ENCODE measurements around the gene CLDN3. TPM values are rescaled to one million over a fixed set of nuclear protein-coding genes. Genes with fewer than 3 reads are reported as not detected.

CLDN3 gene
- total and polyA plus RNA-seq, 2 of the 4 experiments (the other 2 are of a cell fraction): 0.12 to 0.18 TPM

GRCh38 chr7:73762659-73762999 is 7.4 kb downstream of the CLDN3 start:
- Histone ChIP-seq H3K9me1 (ENCODE audit: insufficient read depth, low read length) (no peaks in the 10 kb centered on the region), H2BK5ac (ENCODE audit: low read depth, low read length, poor library complexity, severe bottlenecking) (no peak overlapping the region), H3K9me3 (ENCODE audit: control insufficient read depth, insufficient read depth, low read length) (no peaks in the 10 kb centered on the region), H3K4ac (ENCODE audit: low read depth, low read length) (no peak overlapping the region), H3K4me2 (ENCODE audit: low read depth, low read length) (no peak overlapping the region), H3K27ac (ENCODE audit: insufficient read depth, low read length) (no peak overlapping the region), H4K20me1 (ENCODE audit: insufficient read depth, low read length) (no peaks in the 10 kb centered on the region), H3K9ac (ENCODE audit: low read depth, low read length) (no peak overlapping the region), H3K36me3 (ENCODE audit: control insufficient read depth, insufficient read depth, low read length) (no peaks in the 10 kb centered on the region), H4K91ac (ENCODE audit: insufficient read depth, low read depth, low read length) (no peak overlapping the region), H3K4me1 (ENCODE audit: control insufficient read depth, insufficient read depth, low read length) (no peaks in the 10 kb centered on the region), H2BK120ac (ENCODE audit: low read depth, low read length) (no peak overlapping the region), H4K5ac (ENCODE audit: low read depth, low read length) (no peak overlapping the region), H3K27me3 (ENCODE audit: control insufficient read depth, insufficient read depth, low read length) (peaks cover 4% of the 10 kb centered on the region), H2AFZ (replicated peaks; ENCODE audit: low read length, poor library complexity) (no peak overlapping the region), H3K14ac (replicated peaks; ENCODE audit: low read depth, low read length) (no peak overlapping the region), H2BK15ac (ENCODE audit: low read depth, low read length) (no peak overlapping the region), H2AK5ac (ENCODE audit: low read depth, low read length) (no peak overlapping the region), H2BK20ac (ENCODE audit: low read depth, low read length) (no peak overlapping the region), H3K18ac (ENCODE audit: low read depth, low read length) (no peak overlapping the region), H3K56ac (ENCODE audit: extremely low read depth, insufficient read depth, low read length) (no peak overlapping the region), H3K79me1 (ENCODE audit: low read depth in 1 of 2, low read length in 2 of 2) (no peaks in the 10 kb centered on the region), H3K23ac (ENCODE audit: low read depth, low read length) (no peak overlapping the region), H3K4me3 (ENCODE audit: insufficient read depth, low read depth, low read length) (no peak overlapping the region), H4K8ac (ENCODE audit: low read depth in 2 of 2, low read length in 2 of 2) (no peak overlapping the region), H2AK9ac (replicated peaks; ENCODE audit: low read depth, low read length, poor library complexity) (no peak overlapping the region)
- BruUV-seq (replicated peaks): no TSS peak
- WGBS, 2 experiments (ENCODE audit: extremely low coverage in 2 of 2, insufficient read length in 1 of 2): 85% methylated on average over 1 of the region's 1 CpG; no CpG with 5 or more reads in 1 of the 2 experiments
- TF ChIP-seq USF2 (IDR thresholded peaks at IDR 0.05; ENCODE audit: low read depth, low read length): no peak
- no peak for TF ChIP-seq NFE2L2 (IDR thresholded peaks at IDR 0.05; ENCODE audit: low read depth, low read length)
- no peak for TF ChIP-seq CEBPB (IDR thresholded peaks at IDR 0.05; ENCODE audit: low read depth, low read length)
- TF ChIP-seq MAFK (IDR thresholded peaks at IDR 0.05; ENCODE audit: low read depth, low read length): no peak
- TF ChIP-seq RFX5 (IDR thresholded peaks at IDR 0.05; ENCODE audit: low read depth, low read length): no peak
- TF ChIP-seq RCOR1 (IDR thresholded peaks at IDR 0.05; ENCODE audit: insufficient replicate concordance, low read length): no peak
- no peak for TF ChIP-seq BHLHE40 (IDR thresholded peaks at IDR 0.05; ENCODE audit: low read depth, low read length)
- TF ChIP-seq MAZ (IDR thresholded peaks at IDR 0.05; ENCODE audit: borderline replicate concordance, low read depth, low read length): no peak
- TF ChIP-seq MXI1 (IDR thresholded peaks at IDR 0.05; ENCODE audit: borderline replicate concordance, low read depth, low read length): no peak
- no peak for TF ChIP-seq FOS (IDR thresholded peaks at IDR 0.05; ENCODE audit: low read depth, low read length)
- TF ChIP-seq POLR2A (IDR thresholded peaks at IDR 0.05; ENCODE audit: low read depth, low read length): no peak
- TF ChIP-seq SMC3 (IDR thresholded peaks at IDR 0.05; ENCODE audit: low read depth, low read length): no peak
- TF ChIP-seq CHD1 (IDR thresholded peaks at IDR 0.05; ENCODE audit: low read depth, low read length): no peak
- TF ChIP-seq RAD21 (IDR thresholded peaks at IDR 0.05; ENCODE audit: low read length): no peak
- no peak for TF ChIP-seq ELK1 (IDR thresholded peaks at IDR 0.05; ENCODE audit: borderline replicate concordance, low read depth, low read length)
- no peak for TF ChIP-seq CTCF (conservative IDR thresholded peaks at IDR 0.05; ENCODE audit: low read depth, low read length)
- ChIA-PET POLR2A (ENCODE audit: unreplicated experiment) (no interaction called here), CTCF (no interaction called here)
- intact Hi-C loops (cut with micrococcal nuclease): no loop called here
- dilution Hi-C loops (cut with HindIII; ENCODE audit: low sequenced_read_pairs, unreplicated experiment): no loop called here
- DNase-seq (no peak), ATAC-seq (ENCODE audit: low read depth) (no peak)
- in situ Hi-C loops (cut with MboI; ENCODE audit: low sequenced_read_pairs): no loop called here
